Suprapubic skin (tissue), 4 donors: ENCODE measurements around the gene TMEM150B.

Experiments used
- CTCF ChIP-seq, 2 donors: fragments of 200-600 bp in 1 of 2; fragments of 450-650 bp in 1 of 2; sonication (generic) in 1 of 2; IDR thresholded peaks; one replicate each; pipeline ENCODE4 v1.5.1; 2016 to 2019; ENCODE audit warnings: antibody characterized with exemption in 2 of 2, mild to moderate bottlenecking in 1 of 2, moderate library complexity in 1 of 2
- EP300 ChIP-seq: sonication (generic); formaldehyde crosslinking; IDR thresholded peaks from one replicate; pipeline ENCODE4 v1.6.1; 2017; ENCODE audit warnings: antibody characterized with exemption
- POLR2A ChIP-seq, 2 donors: fragments of 450-650 bp; IDR thresholded peaks; one replicate each; pipeline ENCODE4 v1.6.1; 2017; ENCODE audit warnings: antibody characterized with exemption in 2 of 2, mild to moderate bottlenecking in 2 of 2, moderate library complexity in 2 of 2
- POLR2AphosphoS5 ChIP-seq, 3 donors: sonication (generic); formaldehyde crosslinking; IDR thresholded peaks; one replicate each; pipeline ENCODE4 v1.6.1; 2017; ENCODE audit warnings: antibody characterized with exemption in 3 of 3

- TF ChIP-seq CTCF (IDR thresholded peaks at IDR 0.05): no peak
- TF ChIP-seq POLR2A (IDR thresholded peaks at IDR 0.05): no peak
- no peak for TF ChIP-seq EP300
- TF ChIP-seq POLR2AphosphoS5 (IDR thresholded peaks at IDR 0.05): no peak
Measured at GRCh38 chr19:55322204-55322885, 2.8 kb downstream of the TMEM150B start.
